GM11168 (cell line): ENCODE measurements around the gene ANO6.
"Not testable (repeated sequence)": the region's sequence is repeated elsewhere in the genome, so short reads cannot be mapped to it uniquely, and the experiment has no call there.

Source experiments
- in situ Hi-C: fragments of 300-500 bp; cut with MboI; formaldehyde crosslinking; loops from one replicate; pipeline ENCODE4 v1.12.0; 2022; ENCODE audit warnings: low sequenced_read_pairs; ENCODE audit not compliant: unreplicated experiment

The ANO6 gene

DNA sequence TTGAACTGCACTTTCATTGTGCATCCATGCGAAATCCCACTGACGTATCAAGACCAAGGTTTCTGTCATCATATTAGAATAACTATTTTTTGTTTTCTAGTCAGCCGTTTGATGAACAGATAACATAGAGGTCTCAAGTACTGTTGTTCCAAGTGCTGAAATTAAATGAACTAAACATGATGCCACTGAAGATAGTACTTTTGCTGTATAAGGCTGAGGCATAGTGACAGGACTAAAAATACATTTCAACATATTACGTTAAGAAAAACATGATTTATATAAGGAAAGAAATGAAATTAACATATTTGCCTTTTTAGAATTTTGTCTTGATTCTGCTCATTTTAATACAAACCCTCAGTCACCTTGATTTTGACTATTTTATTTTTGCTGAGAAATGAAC lies 82.2 kb downstream of the ANO6 start:
- in situ Hi-C loops: no loop called here

DNA sequence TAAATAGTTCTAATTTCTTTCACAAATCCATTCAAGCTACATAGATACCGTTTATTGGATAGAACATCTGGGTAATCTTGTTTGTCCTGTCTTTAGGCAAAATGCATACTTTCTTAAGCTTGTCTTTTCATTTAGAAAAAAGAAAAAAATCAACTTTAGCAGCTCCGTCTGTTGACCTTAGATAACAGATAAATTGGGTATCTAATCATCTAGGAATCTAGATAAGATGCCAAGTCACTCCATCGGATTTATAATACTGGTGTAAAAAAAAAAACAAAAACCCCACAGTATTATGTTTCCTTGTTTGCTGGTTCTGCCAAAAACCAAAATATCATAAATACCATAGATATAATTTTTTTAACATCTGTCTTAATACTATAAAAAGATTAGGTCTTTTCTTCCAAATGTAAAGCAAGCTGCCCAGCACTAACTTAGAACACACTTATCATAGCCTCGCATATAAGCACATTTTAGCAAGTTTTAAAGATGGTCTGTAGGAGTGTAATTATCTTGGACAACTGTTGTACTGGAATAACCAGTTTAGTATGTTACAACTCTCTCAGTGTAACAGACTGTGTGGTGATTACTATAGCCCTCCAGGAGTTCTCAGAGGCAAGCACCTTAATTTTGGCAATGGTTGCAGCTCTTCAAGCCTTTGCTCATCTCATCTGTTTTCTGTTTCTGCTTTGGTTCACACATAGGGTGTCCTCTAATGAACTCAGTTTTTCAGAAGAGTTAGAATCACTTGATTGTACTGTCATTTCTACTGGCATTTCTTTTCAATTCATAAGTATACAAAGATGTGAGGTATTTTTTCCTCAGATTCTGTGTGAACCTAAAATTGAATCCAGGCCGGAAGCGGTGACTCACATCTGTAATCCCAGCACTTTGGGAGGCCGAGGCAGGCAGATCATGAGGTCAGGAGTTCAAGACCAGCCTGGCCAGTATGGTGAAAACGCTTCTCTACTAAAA lies 83.1 kb downstream of the ANO6 start:
- in situ Hi-C loops: no loop called here

DNA sequence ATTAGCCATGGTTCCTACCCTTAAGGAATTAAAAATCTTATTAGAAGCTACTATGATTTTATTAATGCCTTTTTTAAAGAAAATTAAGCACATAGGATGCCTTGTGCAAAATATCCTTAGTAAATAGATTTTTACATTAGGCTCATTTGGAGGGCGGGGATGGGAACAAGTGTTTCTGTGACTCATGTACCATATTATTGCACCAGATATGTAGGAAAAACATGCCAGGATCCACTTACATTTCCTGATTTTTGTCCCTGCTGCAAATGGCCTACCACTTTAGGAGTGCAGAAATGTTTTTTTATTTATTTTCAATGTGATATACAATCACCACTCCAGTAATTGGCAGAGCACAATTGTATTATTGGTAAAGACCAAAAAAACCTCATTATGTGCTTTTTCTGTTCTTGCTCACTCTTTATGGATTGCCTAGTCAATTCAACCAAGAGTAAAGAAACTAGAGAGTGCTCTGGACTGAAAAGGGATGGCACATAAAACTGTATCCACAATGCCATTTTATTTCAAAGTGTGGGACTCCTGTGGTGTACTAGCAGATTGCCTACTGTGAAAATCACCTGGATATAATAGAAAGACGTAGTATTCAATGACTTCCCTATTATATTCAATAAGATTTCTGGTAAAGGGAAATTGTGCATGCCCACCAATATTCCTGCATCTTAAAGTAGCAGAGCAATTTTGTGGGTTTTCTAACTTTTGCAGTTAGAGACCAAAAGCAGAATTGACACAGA lies 86.9 kb downstream of the ANO6 start:
- in situ Hi-C loops: no loop called here

DNA sequence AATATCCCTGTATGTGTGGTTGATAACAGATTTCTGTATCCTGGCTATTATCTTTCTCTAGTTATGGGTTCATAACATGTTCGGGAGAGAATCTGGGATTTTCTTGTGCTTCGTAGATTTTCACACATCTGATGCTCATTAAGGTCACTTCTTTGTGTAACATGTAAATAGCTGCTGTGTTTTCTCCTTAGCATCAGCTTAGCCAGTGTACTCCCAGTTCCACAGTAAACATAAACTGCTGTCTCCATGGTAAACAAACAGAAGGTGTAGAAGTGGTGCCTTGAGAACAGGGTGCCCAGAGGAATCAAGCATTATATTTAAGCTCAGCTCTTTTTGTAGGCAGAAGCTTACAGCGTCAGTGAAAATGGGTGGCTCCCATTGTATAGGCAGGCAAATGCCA lies 88.0 kb downstream of the ANO6 start:
- in situ Hi-C loops: no loop called here

DNA sequence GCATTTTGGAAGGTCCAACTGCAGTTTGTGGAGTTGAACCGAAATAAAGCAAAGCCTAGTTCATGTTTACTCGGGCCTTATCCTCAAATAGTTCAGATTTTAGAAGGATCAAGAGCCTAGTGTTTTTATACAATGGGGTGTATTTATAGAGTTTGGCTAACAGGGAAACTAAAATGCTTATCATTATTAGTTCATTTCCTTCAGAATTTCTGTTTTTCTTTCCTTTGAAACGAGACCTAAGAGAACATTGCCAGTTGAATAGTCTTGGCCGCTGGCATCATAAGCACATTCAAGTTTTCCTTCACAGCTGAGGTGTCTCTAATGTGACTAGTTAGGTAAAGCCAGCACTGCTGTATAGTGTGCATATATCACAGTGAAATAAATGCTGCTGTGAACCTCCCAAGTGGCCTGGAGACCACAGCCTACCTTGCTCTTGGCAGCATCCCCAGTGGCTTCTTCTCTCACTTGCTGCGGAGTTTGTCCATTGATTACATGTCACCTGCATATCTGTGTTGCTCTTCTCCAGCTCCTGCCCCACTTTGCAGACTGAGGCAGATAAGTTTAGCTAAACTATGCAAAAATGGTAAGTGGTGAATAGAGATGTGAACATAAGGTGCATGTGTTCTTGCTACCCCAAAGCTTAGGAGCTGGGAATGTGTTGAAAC lies 88.8 kb downstream of the ANO6 start:
- in situ Hi-C loops: no loop called here

DNA sequence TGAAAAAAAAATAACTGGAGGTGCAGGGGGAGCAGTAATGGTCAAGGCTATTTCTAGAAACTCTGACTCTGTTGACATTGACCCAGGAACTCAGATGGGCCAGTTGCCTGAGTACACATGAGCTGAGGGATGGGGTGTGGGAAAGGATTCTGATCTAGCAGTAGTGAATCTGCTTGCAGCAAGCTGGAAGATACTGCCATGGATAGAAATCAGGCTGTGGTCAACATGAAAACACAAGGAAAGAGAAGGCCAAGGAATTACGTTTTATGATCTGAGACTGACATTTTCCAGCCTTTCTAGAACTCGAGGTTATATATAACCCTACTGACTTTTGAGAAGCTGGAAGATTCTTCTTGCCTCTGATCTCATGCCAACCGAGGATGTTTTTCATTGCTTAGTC lies 90.0 kb downstream of the ANO6 start:
- in situ Hi-C loops: no loop called here

DNA sequence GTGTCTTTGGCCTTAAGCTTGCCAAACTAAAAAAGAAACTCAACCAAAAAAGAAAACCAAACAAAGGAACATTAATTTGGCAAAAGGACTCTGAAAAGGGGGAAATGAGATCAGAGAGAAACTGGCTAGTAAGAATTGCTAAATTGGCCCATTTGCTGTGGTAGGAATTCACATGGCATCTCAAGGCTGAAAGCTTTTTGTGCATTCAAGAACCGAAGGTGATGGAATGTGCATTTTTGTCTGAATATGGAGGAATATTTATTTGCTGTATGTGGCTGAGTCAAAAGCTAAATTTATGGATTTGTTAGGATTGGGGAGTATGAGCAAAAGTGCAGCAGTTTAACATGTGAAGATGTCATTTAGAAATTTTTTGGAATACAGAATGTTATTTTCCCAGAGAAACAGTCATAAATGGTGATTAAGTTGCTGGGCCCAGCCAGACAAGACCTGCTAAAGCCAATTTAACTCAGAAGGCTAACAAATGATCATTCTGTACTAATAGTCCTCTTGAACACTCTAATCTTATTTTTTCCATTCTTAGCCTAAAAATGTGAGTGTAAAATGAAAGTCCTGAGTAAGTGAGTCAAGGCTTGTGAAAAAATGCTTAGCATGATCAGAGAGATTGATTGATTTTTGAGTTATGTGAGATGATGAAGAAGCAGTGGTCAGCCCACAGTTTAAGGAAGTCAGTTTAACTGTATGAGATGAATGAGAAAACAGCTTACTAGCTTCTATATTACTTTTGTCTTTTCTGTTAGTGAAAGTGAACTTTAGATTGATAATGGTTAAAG lies 94.1 kb downstream of the ANO6 start:
- in situ Hi-C loops: no loop called here

DNA sequence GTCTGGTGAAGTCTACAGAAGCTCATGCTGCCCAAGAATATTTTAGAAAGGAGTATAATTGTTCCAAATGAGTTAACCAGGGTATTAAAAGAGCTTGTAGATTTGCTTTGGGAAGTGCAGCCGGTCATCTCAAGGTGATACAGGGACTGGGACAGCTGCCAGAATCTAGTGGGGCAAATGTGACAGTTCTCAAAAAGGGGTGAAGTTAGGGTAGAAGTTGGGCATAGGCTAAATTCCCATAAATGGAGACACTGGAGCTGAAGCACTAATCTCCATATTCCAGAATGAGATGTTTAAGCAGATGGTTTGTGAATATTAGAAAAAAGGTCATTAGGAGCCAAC lies 94.7 kb downstream of the ANO6 start:
- in situ Hi-C loops: no loop called here

DNA sequence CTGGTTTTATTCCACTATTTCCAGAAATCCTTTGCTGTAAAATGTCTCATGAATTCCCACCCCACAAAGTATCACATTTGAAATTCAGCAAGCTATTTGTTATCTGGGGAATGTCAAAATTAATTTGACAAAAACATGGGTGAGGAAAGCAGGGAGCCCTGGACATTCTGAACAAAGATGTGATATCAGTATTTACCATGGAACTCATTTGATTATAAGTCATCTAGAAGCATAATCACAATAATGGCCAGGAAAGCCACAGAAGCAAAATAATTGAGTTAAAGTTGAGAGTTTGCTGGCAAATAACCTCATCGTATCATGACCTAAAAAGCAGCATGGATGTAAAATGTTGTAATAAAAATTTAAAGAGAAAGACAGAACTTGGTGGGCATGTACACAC lies 96.1 kb downstream of the ANO6 start:
- in situ Hi-C loops: no loop called here

DNA sequence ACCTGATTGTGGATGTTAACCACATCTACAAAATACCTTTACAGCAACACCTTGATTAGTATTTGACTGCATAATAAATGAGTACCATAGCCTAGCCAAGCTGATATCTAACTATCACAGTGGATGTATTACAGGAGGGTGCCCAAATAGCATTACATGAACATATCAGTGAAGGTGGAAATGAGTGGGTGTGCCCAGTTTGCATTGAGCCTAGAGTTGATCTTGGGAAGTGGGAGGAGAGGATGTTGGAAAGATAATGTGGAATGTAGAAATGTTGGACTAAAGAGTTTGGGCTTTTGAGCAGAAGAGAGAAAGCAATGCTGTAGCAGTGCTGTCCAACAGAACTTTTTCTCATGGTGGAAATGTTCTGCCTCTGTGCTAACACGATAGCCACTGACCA lies 98.9 kb downstream of the ANO6 start:
- in situ Hi-C loops: no loop called here

DNA sequence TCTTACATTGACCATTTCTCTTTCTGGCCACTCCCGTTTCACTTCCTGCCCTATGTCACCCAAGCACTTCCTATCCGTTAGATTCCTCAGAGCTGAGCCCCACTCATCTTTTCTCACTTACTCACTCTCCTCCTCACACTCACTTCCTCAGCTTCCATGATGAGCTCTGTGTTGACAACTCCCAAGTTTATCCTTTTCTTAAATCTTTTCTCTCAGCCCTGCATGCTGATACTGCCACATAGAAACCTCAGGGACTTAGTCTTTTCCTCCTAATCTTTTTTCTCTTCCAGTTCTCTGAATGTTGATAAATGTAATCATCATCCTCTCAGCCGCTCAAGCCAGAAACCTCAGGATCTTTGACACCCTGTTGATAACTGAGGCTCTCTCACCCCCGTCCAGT lies 99.6 kb downstream of the ANO6 start:
- in situ Hi-C loops: no loop called here

DNA sequence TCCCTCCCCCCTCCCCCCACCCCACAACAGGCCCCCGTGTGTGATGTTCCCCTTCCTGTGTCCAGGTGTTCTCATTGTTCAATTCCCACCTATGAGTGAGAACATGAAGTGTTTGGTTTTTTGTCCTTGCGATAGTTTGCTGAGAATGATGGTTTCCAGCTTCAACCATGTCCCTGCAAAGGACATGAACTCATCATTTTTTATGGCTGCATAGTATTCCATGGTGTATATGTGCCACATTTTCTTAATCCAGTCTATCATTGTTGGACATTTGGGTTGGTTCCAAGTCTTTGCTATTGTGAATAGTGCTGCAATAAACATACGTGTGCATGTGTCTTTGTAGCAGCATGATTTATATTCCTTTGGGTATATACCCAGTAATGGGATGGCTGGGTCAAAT lies 101.4 kb downstream of the ANO6 start:
- in situ Hi-C loops: not testable (repeated sequence)

DNA sequence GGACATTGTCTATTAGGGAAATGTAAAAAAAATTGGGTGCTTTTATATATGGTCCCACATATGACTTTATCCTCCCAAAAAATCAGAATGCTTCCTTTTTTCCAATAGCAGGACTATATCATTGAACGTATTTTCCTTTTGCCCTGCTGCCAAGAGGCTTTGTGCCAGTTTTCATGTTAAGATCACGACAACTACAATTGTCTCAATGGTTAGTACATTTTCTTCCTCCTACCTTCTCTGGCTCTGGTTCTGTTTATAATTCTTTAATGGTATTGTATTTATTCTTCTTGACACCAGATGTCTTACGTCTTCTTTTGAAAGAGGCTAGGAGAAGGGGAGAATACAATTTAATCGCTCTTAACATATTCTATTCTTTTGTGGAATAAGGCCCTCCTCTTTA lies 106.9 kb downstream of the ANO6 start:
- in situ Hi-C loops: no loop called here

DNA sequence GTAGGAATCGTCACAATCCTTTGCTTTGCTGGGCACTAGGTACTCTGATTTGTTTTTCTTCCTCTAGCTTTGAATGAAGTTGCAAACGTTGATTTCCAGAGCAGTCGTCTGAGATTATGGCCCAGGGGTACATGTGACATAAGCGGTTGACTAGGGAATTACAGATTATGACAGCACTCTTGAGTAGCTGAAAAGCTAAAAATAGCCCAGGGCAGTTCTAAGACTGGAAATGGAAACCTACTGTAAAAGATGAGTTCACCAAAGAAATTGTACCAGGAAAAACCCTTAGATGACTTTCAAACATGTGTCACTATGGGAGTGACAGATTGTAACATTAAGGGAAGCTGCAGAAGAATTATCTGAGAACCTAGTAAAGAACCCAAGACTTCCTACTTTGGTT lies 108.5 kb downstream of the ANO6 start:
- in situ Hi-C loops: no loop called here

DNA sequence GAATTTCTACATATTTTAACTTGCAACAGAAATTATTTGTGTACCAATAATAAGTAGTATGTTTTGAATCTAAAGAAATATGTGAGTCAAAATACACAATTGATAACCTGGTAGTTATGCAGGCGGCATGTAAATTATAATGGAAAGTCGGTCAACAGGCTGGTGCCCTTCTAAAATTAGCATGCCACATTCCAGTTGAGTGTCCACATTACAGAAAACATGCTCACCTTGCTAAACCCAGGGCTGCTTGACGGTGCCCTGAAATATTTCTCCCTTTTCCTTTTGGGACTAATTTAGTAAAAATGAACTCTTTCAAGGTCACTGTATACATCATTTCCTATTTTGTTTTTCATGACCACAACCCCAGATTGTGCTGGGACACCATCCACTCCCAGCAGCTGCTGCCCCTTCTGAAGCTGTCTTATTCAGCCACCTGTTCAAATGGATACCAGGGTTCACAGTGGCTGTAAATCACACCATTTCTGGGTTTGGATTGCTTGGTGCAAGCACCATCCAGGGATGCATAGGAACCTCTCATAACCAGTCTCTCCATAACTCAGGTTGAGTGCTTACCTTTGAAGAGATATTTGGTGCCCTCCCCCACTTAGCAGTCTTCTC lies 110.6 kb downstream of the ANO6 start:
- in situ Hi-C loops: no loop called here

DNA sequence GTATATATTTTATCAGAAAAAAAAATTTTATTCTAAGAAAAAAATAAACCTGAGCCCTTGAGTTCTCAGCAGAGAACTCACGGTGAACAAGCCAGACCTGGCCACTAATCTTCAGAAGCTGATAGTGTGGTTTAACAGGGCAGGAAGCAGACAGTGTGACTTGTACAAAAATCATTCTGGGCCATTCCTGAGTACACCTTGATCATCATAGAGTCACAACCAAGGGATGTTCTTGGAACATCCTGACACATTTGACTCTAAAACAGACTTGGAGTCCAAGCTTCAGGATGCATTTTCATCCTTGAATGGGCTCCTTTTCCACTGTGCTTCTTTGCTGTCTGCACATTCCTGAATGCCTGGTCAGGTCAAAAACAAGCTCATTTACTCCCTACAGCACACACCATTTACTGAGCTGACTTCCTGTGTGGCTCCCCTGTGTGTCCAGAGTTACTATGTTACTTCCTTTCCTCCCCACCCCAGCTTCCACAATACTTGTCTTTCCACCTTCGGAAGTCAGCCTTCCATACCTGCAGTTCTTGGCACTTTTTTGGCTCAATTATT lies 112.0 kb downstream of the ANO6 start:
- in situ Hi-C loops: no loop called here

DNA sequence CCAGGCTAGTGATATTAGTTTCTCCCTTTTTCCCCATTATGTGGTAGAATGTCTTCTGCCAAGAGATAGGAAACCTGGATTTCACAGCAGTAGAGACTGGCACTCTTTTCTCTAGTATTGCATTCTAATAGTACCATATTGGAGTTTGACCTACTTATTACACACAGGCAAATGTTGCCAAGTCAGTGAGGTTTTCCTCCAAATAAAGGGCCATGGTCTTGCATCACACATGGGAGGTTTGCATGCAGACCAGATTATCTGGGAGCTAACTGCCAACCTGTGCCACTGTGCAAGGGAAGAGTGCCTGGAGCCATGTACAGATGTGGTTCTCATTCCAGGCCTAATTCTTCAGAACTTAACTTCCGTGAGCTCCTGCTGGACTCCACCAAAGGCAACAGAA lies 113.3 kb downstream of the ANO6 start:
- in situ Hi-C loops: no loop called here

DNA sequence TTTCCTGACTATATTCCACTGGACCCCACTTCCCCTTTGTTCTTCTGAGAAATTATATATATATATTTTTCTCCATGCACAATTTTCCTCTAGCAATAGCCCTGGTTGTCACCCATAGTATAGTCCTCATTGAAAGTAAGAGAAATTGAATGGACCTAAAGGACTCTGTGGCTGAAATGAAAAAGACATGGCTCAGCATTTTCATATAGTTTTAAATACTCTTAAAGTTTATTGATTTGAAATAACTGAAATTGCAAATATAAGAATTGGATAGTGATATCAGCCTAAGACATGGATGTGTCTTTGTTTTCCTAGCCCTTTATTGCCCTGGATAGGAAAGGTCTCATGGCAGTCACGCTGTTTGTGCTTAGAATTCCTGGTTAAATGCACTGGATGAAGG lies 113.8 kb downstream of the ANO6 start:
- in situ Hi-C loops: no loop called here

DNA sequence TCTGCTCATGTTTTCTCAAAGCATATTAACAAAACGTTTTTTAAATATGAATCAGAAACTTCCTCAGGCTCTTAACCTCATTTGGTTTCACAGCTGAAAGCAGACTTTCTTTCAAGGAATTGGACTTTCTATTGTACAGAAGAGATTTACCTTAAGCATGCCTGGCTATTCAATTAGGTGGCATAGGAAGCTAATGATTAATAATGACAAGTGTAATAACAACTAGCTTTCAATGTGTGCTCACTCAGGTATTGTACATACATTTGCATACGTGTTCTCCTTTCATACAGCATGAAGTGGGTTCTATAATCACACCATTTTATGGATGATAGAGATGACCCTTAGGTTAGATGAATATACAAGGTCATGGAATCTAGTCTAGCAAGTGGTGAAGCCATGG lies 115.7 kb downstream of the ANO6 start:
- in situ Hi-C loops: no loop called here

DNA sequence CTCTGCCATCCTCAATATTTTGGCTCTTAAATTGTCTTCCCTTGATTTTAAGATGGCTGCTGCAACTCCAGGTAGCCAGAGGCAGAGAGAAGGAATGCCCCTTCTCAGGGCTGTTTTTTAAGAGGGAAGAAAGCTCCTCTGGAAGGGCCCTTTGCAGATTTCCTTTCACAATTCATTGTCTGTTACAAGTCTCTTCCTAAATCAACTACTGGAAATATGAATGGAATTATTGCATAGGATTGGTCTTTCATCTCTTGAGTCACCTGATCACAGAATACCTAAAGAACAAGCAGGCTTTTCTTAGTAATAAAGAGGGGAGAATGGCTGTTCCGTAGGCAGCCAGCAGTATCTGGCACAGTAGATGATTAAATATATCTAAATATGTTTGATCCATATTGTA lies 118.5 kb downstream of the ANO6 start:
- in situ Hi-C loops: no loop called here
